NCI-H345 (cell line): ENCODE data around the gene DHX58.

Source experiments
- DNase-seq: peaks from one replicate; lab custom pipeline; 2025; lab: John Stamatoyannopoulos, UW

DHX58 gene

GRCh38 chr17:42053731-42054500 is 58.6 kb downstream of the DHX58 start:
- no peak for DNase-seq

DNA sequence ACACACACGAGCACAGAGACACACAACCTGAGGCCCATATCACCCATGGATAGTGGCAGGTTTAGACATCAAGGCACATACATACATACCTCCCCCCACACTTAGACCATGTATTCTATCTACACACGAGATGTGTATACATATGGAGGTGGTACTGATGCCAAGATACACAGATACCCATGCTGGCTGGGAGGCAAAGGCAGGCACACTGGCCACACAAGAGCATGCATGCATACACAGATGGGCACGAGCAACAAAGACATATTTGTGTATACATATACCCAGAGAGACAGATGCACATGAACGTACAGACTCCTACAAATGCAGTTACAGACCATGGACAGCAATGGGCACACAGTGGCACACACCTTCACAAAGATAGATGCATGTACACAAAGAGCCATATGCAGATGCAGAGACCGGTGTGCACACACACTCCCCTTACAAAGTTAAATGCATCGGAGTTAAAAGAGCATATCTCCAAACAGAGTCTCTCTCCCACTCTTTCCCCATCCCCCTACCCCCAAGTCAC is 60.1 kb downstream of the DHX58 start:
- DNase-seq, result no peak

DNA sequence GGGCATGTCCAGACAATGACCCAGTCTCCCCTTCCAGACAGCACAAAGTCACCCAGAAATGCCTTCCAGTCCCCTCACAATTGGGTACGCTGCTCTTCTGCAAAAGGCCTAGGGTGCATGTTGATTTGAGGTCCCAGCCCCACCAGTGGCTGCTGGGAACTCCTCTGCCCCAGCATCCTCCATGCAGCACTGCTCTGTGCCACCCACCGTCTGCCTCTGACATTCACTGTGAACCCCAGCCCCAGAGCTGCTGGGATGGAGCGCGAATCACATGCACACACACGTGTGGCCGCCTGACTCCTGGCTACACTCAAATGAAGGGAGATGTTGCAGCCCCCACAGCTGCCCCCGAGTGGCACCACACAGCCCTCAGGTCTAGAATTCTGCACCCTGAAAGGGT is 60.9 kb downstream of the DHX58 start:
- no peak for DNase-seq
